MV-4-11 (cell line): ENCODE measurements around the gene PPCS.
"Not testable (repeated sequence)": the region's sequence is repeated elsewhere in the genome, so short reads cannot be mapped to it uniquely, and the experiment has no call there.

Source experiments
- DNase-seq: peaks from one replicate; lab custom pipeline; 2025; lab: John Stamatoyannopoulos, UW

Gene PPCS

GRCh38 chr1:42453386-42453785 lies 3.0 kb upstream of the PPCS start:
- DNase-seq, result no peak

- no peak for DNase-seq
These were observed 1.9 kb upstream of the PPCS start for GRCh38 chr1:42454403-42454802.

GRCh38 chr1:42456754-42457089 lies 379 bp downstream of the PPCS start:
- peak; percentile 56 for DNase-seq

GRCh38 chr1:42461196-42461595 lies 4.9 kb downstream of the PPCS start:
- DNase-seq, result no peak

- DNase-seq, result peak; percentile 100
These were observed 6.8 kb downstream of the PPCS start, which contains the start of gene CCDC30 for GRCh38 chr1:42462828-42463763. CCDC30 (plus strand) TSS chr1:42463286; CDS start chr1:42480552, 17,266 bp downstream.

- DNase-seq, result no peak
These were observed 7.6 kb downstream of the PPCS start for GRCh38 chr1:42463921-42464320.

GRCh38 chr1:42466030-42466429 lies 9.7 kb downstream of the PPCS start:
- no peak for DNase-seq

GRCh38 chr1:42469727-42470126 lies 13.4 kb downstream of the PPCS start:
- DNase-seq, result no peak

- DNase-seq, result no peak
These were observed 20.3 kb downstream of the PPCS start for GRCh38 chr1:42476605-42477004.

GRCh38 chr1:42477354-42477753 lies 21.0 kb downstream of the PPCS start:
- not testable (repeated sequence) for DNase-seq

GRCh38 chr1:42477775-42478174 lies 21.4 kb downstream of the PPCS start:
- no peak for DNase-seq

- DNase-seq, result peak; percentile 56
These were observed 23.3 kb downstream of the PPCS start for GRCh38 chr1:42479621-42480020.

GRCh38 chr1:42480921-42481320 lies 24.6 kb downstream of the PPCS start:
- no peak for DNase-seq

- no peak for DNase-seq
These were observed 26.4 kb downstream of the PPCS start for GRCh38 chr1:42482635-42483153.

GRCh38 chr1:42484382-42484781 lies 28.0 kb downstream of the PPCS start:
- no peak for DNase-seq

- DNase-seq, result no peak
These were observed 33.9 kb downstream of the PPCS start for GRCh38 chr1:42490237-42490636.

GRCh38 chr1:42502031-42502430 lies 45.7 kb downstream of the PPCS start:
- not testable (repeated sequence) for DNase-seq

GRCh38 chr1:42504535-42505128 lies 48.3 kb downstream of the PPCS start:
- DNase-seq, result no peak

GRCh38 chr1:42506576-42506975 lies 50.2 kb downstream of the PPCS start:
- no peak for DNase-seq
